ENCODE results near the gene NOTCH3.

GRCh38 chr19:15241259-15241910 lies 40.6 kb upstream of the NOTCH3 start:
- TF ChIP-seq CTCF (IDR thresholded peaks at IDR 0.05; ENCODE audit: borderline replicate concordance, extremely low read depth, low read length, poor library complexity, severe bottlenecking) (no peak), EZH2 (IDR thresholded peaks at IDR 0.05; ENCODE audit: borderline replicate concordance, low read depth, low read length, severe bottlenecking) (no peak)
